HG03575 (cell line): ENCODE measurements around the gene MED26.

Experiments used
- ATAC-seq: cut with Tn5 transposase; IDR thresholded peaks from one replicate; pipeline ENCODE4 v1.9.1; 2021; ENCODE audit not compliant: unreplicated experiment, insufficient number of reproducible peaks, low FRiP score; ENCODE audit errors: extremely low read depth

MED26 gene

DNA sequence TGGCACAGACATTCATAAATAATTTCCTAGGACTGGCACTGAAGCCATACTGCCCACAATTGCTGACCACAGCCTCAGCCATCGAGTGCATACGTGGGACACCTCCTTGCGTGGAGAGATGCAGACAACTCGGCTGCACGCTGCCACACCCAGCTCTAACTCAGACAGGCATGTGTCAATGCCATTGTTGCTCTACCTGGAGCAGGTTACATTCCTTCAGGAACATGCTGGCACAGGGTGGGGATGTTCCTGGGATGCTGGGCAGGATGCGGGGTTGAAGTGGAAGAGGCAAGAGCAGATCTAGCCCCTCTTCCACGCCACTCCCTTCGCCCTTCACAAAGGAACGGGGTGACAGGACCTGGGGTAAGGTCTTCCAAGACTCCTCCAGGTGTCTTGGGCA, 31.6 kb downstream of the MED26 start:
- no peak for ATAC-seq

DNA sequence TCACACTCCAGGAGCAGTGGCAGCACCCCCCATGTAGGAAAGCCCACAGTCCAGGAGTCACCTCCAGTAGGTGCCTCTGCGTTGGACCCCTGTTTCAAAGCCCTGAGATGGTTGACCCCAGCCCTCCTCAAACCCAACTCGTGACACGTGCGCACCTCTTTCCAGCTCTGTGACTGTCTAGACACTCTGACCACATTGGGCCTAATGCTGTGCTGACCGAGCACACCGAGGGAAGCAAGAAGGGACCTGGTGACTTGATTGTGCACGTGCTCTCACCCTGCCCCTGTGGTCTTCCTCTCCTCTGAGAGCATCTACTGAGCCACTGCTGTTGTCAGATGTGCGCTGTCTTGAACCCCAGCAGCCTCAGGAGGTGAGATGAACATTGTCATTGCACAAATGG, 32.9 kb downstream of the MED26 start:
- no peak for ATAC-seq

DNA sequence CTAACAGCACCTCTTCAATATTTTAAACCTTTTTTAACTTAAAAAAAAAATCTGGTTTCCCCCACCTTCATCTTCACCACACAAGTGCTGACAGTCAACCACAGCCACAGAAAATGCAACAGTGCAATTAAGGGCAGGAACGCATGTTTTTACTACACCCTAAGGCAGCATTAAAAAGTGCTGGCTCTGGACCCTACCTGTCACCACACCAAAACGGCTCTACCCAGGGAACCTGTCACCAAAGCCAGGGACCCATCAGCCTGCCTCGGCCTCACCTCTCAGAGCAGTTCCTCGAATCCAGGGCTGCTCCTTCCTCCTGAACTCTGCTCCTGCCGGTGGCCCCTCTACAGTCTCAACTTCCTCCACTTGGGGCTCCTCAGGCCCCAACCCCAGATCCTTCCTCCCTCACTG, 33.3 kb downstream of the MED26 start:
- ATAC-seq, result no peak

DNA sequence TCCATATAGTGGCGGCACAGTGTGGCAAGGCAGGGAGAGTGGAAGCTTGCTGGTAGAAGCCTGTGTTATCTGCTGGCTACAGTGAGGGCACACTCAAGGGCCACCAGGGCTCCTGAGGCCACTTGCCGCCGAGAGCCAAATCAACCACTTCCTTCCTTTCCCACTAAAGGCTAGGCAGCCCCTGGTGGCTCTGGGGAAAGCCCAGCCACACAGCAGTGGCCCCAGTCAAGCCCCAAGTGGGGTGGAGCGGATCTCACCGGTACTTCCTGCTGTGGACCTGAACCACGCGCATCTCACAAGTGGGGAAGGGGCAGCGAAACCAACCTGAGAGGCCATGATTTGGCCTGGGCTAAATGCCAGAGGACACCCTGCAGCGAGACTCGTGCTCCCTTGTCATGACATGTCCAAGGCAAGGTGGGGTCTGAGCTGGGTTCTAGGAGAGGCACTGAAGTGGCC, 33.8 kb downstream of the MED26 start:
- no peak for ATAC-seq

DNA sequence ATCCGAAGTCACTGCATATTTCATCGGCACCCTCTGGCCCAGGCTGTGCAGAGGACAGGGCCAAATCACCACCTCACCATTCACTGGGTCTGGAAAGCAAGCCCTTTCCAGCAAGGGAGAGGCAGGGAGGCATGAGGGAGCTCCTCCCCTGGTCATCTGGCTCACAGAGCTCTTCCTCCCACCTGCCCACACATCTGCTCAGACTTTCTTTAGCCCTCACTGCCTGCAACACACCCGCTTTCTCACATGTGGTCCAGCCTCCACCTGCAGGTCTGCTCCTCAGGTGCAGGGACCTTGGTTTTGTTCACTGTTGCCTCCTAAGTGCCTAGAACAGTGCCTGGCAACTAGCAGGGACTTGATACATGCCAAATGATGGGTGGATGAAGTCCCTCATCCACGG, 34.8 kb downstream of the MED26 start:
- no peak for ATAC-seq

DNA sequence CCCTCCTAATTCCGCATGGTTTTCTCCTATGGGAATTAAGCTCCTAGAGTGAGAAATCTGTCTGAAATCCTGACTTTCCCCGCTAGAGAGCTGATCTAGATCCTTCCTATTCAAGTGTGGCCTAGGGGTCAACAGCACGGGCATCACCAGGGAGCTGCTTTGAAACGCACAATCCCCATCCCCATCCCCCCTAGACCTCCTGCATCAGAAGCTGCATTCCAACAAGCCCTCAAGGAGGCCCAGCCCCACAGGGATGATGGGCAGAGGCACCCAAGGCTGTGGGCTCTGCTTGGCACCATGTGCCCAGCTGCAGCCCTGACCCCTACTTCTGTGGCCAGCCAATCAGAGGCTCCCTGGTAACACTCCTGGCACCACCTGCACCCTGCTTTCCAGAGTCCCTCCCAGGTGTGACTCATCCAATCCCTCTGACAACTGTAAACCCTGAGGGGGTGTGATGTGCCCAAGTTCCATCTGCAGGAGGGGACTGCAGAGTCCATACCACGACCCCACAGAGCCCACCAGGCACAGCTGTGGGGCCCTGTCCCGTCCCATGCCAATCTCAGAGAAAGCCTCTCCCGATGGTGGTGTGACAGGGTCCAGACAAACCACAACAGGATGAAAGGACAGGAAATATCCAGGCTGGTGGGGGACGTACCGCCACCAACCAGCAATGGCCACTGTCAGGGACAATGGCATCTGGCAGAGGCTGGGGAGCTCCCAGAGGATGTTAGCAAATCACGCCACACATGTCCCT, 36.0 kb downstream of the MED26 start:
- no peak for ATAC-seq

DNA sequence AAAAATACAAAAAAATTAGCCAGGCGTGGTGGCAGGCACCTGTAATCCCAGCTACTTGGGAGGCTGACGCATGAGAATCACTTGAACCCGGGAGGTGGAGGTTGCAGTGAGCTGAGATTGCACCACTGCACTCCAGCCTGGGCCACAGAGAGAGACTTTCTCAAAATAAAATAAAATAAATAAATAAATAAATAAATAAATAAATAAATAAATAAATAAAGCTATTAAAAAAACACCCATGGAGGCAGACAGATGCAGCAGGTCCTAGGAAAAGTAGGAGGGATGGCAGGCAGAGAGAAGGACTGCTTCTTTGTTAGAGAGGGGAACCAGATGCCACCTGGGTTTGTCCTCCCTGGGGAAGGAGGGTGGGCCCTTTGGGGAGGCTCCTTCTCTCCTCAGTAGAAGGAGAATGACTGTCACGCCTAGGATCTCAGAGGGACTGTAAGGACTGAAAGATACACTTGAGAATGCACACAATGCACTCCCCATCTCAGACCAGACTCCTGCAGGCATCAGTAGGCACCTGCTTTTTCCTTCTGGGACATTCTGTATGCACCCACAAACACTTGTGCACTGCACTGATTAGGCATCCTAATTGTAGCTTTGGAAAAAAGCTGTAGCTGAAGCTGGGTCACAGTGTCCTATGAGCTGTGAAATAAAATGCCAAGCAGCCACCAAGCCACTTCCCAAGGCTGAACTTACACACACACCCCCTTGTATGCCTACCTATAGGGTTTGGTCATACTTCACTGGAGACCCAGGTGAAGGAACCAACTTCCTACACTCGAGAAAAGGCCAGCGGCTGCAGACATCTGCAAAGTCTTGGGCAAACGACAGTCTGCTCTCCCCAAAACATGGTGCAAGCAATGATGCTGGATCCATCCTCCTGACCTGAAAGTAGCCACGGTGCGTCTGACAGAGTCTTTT, 36.9 kb downstream of the MED26 start:
- ATAC-seq, result no peak

DNA sequence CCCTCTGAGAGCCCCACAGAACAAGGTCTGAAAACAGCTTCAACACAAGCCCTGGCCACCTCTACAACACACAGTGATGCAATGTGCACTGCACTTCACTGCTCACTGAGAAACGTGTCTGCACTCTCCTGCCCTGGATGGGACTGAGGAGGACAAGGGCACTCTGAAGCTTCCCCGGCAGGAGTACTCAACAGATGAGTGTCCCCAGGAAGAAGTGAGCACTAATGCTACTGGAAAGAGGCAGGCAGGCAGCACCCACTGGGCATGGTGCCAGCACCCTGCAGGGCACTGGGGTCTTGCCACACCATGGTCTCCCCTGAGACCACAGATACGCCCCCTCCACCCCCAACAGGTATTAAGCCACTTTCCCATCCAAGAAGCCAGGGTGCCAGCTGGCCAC, 38.1 kb downstream of the MED26 start:
- ATAC-seq, result no peak

DNA sequence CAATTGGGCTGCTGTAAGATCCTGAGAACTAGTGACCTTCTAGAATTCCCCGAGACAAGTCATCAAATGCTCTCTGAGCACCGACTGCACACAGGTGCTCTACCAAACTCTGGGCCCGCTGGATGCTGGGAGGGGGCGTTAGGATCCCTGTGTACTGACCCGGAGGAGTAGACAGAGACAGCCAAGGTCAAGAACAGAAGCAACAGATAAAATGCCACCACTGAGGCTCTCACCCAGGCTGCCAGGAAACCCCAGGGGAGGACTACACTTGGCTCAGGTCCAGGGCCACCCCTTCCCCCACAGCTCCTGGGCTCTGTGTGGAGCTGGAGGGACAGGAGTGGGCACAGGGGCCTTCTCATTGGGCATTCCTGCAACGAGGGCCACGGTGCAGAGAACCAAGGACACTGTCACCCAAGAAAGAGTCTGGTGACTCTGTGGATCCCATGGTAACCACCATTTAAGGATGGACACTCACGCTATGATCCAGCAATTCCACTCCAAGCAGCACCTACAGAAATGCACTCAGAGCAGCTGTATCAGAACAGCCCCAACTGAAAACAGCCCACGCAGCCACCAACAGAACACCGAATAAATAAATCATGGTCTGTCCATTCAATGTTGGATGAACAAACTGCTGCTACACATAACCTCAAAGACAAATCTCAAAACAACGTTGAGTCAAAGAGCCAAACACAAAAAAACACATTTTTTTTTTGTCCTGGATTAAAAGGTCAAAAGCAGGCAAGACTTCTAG, 39.0 kb downstream of the MED26 start:
- no peak for ATAC-seq

DNA sequence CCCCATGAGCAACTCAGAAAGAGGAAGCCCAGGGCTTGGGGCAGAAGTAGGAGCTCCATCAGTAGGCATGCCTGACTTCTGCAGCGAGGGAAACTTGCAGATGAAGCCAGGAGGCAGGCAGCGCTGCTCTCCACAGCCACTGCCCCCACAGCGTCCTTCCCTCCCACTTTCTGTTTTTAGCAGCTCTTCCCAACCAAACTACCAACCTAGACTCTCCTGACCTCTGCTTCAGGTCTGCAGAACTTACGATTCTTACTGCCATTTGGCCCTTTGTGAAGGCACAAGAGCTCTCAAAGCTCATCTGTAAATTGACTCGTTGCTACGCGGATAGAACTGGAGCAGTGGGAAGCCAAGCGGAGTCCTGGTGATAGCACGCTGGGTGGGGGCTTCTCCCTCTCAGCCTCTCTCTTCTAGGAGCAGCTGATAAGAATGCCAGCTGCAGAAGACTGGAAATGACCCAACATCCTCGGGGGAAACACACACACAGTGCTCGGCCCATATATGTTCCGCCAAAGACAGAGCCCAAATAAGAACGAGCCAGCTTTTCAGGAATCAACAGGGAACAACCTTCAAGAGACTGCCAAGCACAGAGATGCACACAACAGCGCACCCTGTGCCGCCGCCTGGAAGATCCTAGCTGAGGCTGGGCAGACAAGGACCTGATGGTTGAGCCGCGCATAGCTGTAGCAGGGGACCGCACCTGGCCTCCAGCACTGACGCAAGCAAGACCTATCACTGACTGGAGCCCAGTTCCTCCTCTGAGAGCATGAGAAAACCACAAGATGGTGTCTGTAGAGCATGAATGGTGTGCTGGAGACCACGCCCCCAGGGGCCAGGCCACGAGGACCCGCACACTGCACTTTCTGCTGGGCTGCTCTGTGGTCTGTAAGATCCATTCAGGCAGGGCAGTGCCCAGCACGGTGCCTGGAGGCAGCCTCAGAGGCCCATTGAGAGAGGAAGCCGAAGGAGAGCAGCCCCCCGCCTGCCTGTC, 39.9 kb downstream of the MED26 start:
- ATAC-seq, result no peak

DNA sequence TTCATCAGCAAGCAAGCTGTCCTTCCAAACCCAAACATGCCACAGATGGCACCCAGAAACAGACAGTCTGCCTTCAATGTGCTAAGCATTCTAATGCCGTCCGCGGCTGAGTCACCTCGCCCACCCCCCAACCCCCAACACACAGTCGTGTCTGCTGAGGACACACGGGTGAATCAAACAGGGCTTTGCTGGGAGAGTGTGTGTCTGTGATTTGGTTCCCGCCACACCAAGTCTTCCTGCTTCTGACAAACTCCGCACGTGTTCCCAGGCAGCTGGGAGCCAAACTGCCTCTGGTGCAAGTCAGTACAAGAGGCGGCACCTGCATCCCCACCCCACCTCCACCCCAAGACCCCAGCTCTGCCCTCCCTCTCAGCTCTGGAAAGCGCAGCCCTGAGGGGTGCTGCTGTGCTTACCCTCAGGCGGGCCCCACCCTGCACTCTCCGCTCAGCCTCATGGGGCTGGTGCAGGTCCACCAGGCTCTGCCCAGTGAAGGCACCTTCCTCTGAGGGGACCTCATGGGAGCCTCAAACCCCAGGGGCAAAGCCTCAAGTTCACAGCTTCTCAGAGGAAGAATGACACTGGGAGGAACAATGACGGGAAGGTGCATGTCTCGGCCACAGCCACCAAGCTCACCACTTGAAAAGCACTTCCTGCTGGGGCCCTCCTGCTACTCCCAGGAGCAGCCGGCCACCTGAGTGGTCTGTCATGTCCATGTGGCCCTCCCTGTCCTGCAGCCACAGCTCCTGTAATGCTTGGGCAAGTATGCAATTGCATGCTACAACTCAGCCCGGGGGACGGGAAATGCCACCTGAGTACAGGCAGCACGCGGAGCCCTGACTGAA, 40.8 kb downstream of the MED26 start:
- ATAC-seq, result no peak

DNA sequence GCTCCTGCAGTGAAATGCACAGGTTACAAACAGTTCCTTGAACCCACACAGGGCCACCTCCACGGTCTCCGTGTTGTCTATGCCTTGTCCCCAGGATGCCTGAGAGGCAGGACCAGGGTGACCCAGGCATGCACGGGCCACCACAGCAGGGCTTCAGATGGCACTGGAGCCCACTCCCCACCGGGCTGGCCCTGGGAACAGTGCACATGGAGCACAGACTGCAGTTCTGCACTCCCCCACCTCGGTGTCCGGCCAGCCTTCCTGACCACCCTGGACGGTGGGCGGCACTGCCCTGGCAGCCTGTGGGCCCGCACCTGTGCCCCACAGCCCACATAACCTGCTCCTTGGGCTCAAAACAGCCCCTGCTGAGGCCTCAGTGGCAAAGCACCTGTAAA, 41.5 kb downstream of the MED26 start:
- ATAC-seq, result no peak

DNA sequence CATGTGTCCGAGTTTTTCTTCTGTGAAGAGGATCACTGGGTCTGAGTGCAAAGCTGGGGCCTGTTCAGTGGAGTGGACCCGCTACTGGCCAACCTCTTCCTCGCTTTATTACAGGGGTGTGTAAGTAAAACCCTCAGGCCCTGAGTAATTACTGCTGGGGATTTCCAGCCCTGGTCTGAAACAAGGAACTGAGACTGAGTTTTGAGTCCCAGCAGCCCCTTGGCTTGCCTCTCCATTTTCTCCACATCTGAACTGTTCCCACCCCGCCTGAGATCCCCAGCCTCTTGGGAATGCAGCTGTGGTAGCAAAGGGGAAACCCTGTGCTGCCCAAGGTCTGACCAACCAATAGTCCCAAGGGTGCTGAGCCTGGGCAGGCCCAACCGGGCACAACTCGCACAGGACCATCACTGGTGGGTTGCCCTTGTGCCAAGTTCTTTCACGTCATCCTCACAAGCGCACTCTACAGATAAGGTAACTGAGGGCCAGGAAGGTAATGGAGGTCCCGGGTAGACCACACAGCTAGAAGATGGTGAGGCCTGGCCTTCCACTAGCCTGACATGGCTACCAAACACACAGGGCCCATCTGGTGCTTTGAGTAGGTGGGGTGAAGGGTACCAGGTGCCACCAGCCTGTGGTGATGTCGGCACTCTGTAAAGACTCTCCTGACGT, 42.1 kb downstream of the MED26 start:
- ATAC-seq, result no peak

DNA sequence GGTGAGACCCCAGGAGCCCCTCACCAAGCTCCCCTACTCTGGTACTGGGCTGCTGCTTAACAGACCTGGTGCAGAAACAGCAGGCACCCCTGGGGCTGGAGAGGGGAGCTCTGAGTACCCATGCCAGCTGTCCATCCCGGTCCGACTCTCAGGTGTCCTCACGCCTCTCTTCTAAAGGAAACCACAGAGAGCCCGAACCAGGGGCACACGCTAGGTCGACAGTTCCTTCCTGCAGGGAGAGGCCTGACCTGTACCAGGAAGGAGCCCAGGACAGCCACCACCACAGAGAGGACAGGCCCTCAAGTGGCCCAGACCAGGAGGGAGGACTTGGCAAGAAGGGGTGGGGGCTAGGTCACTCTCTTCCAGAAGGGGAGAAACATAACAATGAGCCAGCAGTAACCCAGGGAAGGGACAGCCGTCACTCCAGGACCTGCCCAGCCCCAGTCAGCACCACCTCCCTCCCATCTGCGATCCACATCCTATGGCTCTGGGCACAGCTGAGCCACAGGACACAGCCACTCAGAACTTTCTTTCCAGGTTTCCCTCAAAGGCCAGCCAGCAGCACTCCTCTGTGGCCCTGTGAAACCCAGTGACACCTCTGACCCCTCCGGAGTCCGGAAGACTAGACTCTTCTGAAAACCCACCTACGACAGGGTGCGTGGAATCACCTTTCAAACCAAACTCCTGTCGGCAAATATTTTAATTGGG, 42.8 kb downstream of the MED26 start:
- no peak for ATAC-seq

DNA sequence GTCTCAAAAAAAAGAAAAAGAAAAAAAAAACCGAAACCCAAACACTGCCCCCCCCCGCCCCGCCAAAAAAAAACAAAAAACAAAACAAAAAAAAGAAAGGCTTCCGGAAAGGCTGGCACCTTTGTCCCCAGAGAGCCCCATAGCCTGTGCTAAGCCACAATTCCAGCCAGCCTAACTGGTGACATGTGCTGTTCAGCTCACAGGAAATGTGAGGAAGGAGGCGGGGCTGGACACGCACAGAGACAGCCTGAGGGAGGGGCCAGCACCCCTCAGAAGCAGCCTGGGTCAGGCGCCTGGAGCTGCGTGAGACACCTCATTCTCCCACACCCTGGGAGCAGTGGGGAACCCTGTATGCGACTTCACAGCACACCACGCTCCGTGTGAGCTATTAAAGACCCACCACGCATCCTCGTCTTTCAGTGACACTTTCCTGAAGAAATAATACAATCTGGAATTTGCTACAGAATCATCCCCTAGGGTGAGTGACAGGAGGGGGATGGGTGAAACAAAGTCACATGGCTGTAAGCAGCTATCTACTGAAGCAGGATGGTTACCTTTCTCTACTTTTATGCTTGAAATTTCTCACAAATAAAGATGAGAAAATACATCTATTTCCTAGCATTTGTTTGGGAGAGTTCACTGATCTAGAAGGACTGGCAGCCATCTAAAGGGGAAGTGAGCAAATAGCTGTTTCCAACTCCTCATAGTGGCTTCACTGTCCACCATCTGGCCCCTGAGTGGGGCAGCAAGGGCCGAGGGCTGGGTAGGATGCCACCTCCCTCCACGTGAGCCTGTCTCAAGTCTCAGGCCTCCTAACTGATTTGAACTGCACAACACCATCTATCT, 43.5 kb downstream of the MED26 start:
- ATAC-seq, result no peak
